Astrocyte (in vitro differentiated cells and primary cell): ENCODE measurements around the gene LRRC52. TPM values are rescaled to one million over a fixed set of nuclear protein-coding genes. Genes with fewer than 3 reads are reported as not detected.

Experiments used
- DNase-seq: peaks from one replicate; pipeline ENCODE4 v3.0.0-alpha.2; 2010; ENCODE audit warnings: low read depth
- FAIRE-seq: peaks from 2 replicates; lab custom pipeline; 2011; peaks lifted over from hg19 to GRCh38; lab: Jason Lieb, UNC
- H2AFZ ChIP-seq: 2 replicates; pipeline ENCODE4 v1.6.0; 2012; ENCODE audit warnings: low read depth, low read length, inconsistent platforms
- H3K27ac ChIP-seq: 2 replicates; pipeline ENCODE4 v1.5.1; 2011; ENCODE audit warnings: low read depth, low read length, inconsistent platforms
- H3K27me3 ChIP-seq: 2 replicates; pipeline ENCODE4 v1.6.0; 2011; ENCODE audit warnings: low read length, inconsistent platforms; ENCODE audit not compliant: insufficient read depth
- H3K36me3 ChIP-seq: 2 replicates; pipeline ENCODE4 v1.5.1; 2011; ENCODE audit warnings: low read length, inconsistent platforms; ENCODE audit not compliant: insufficient read depth
- H3K4me1 ChIP-seq: 2 replicates; pipeline ENCODE4 v1.5.1; 2011; ENCODE audit warnings: low read length, inconsistent platforms; ENCODE audit not compliant: insufficient read depth
- H3K4me2 ChIP-seq: 2 replicates; pipeline ENCODE4 v1.6.0; 2012; ENCODE audit warnings: low read length, inconsistent platforms
- H3K4me3 ChIP-seq: 2 replicates; pipeline ENCODE4 v1.5.1; 2011; ENCODE audit warnings: low read depth, mild to moderate bottlenecking, low read length, inconsistent platforms; ENCODE audit not compliant: insufficient read depth
- H3K79me2 ChIP-seq: 2 replicates; pipeline ENCODE4 v1.6.0; 2012; ENCODE audit warnings: mild to moderate bottlenecking, low read length, inconsistent platforms; ENCODE audit not compliant: insufficient read depth
- H3K9ac ChIP-seq: 2 replicates; pipeline ENCODE4 v1.6.0; 2012; ENCODE audit warnings: mild to moderate bottlenecking, low read length, inconsistent platforms
- H3K9me3 ChIP-seq: 2 replicates; pipeline ENCODE4 v1.5.1; 2012; ENCODE audit warnings: low read depth, mild to moderate bottlenecking, low read length, inconsistent platforms; ENCODE audit not compliant: insufficient read depth
- H4K20me1 ChIP-seq: 2 replicates; pipeline ENCODE4 v1.6.0; 2012; ENCODE audit warnings: low read length, inconsistent platforms; ENCODE audit not compliant: insufficient read depth
- H3K27ac Mint-ChIP-seq: one replicate; pipeline ENCODE4 v1.8.0; 2021; ENCODE audit warnings: mild to moderate bottlenecking, mixed read lengths; ENCODE audit not compliant: unreplicated experiment
- H3K27me3 Mint-ChIP-seq: one replicate; pipeline ENCODE4 v1.8.0; 2021; ENCODE audit warnings: low read depth, mixed read lengths; ENCODE audit not compliant: unreplicated experiment
- H3K36me3 Mint-ChIP-seq: one replicate; pipeline ENCODE4 v1.8.0; 2021; ENCODE audit warnings: low read depth, mixed read lengths; ENCODE audit not compliant: unreplicated experiment
- H3K4me1 Mint-ChIP-seq: one replicate; pipeline ENCODE4 v1.8.0; 2021; ENCODE audit warnings: low read depth, mixed read lengths; ENCODE audit not compliant: unreplicated experiment
- H3K4me3 Mint-ChIP-seq: one replicate; pipeline ENCODE4 v1.8.0; 2021; ENCODE audit warnings: mild to moderate bottlenecking, moderate library complexity, mixed read lengths; ENCODE audit not compliant: unreplicated experiment
- H3K9me3 Mint-ChIP-seq: one replicate; pipeline ENCODE4 v1.8.0; 2021; ENCODE audit warnings: mild to moderate bottlenecking, mixed read lengths; ENCODE audit not compliant: unreplicated experiment
- CTCF ChIP-seq: IDR thresholded peaks from 2 replicates; pipeline ENCODE4 v1.5.1; 2011; ENCODE audit warnings: low read depth, mild to moderate bottlenecking, inconsistent platforms, low read length, moderate library complexity; ENCODE audit not compliant: insufficient read depth
- EZH2 ChIP-seq: IDR thresholded peaks from 2 replicates; pipeline ENCODE4 v1.6.1; 2012; ENCODE audit warnings: mild to moderate bottlenecking, low read length, inconsistent platforms; ENCODE audit not compliant: insufficient read depth
- total RNA-seq: library from RNA; stranded (reverse); gene quantifications from 2 replicates; pipeline ENCODE4 v1.2.1, GENCODE V29; 2021

The LRRC52 gene
- total RNA-seq, 1 donor from 2014 or later, result not detected

- no peak overlapping the region for H3K4me3 ChIP-seq
- H3K79me2 ChIP-seq, result no peaks in the 10 kb centered on the region
- no peak overlapping the region for H3K9ac ChIP-seq
- FAIRE-seq (no peak), DNase-seq (no peak)
- no peaks in the 10 kb centered on the region for H3K9me3 ChIP-seq
- H3K4me2 ChIP-seq, result no peak overlapping the region
- H3K4me1 ChIP-seq, result no peaks in the 10 kb centered on the region
- H3K27ac ChIP-seq, result no peak overlapping the region
- H3K36me3 ChIP-seq, result no peaks in the 10 kb centered on the region
- peaks cover 7% of the 10 kb centered on the region for H3K9me3 Mint-ChIP-seq
- peaks cover 5% of the 10 kb centered on the region for H3K4me1 Mint-ChIP-seq
- no peak overlapping the region for H3K27ac Mint-ChIP-seq
- H3K36me3 Mint-ChIP-seq, result peaks cover 2% of the 10 kb centered on the region
- H3K4me3 Mint-ChIP-seq, result no peak overlapping the region
- H4K20me1 ChIP-seq, result no peaks in the 10 kb centered on the region
- peaks cover 3% of the 10 kb centered on the region for H3K27me3 ChIP-seq
- TF ChIP-seq CTCF (no peak), EZH2 (no peak)
- H3K27me3 Mint-ChIP-seq, result peaks cover 56% of the 10 kb centered on the region
- no peak overlapping the region for H2AFZ ChIP-seq
Observed at GRCh38 chr1:165562571-165562970, 18.8 kb downstream of the LRRC52 start.

- no peaks in the 10 kb centered on the region for H3K79me2 ChIP-seq
- Mint-ChIP-seq H3K9me3 (peaks cover 7% of the 10 kb centered on the region), H3K4me3 (no peak overlapping the region), H3K27ac (no peak overlapping the region), H3K27me3 (peaks cover 55% of the 10 kb centered on the region), H3K4me1 (peaks cover 5% of the 10 kb centered on the region), H3K36me3 (peaks cover 2% of the 10 kb centered on the region)
- no peaks in the 10 kb centered on the region for H3K4me1 ChIP-seq
- H3K27ac ChIP-seq, result no peak overlapping the region
- FAIRE-seq (no peak), DNase-seq (no peak)
- no peak overlapping the region for H3K9ac ChIP-seq
- no peak overlapping the region for H2AFZ ChIP-seq
- H3K27me3 ChIP-seq, result peaks cover 3% of the 10 kb centered on the region
- no peak overlapping the region for H3K4me3 ChIP-seq
- H3K4me2 ChIP-seq, result no peak overlapping the region
- TF ChIP-seq EZH2, result no peak
- no peak for TF ChIP-seq CTCF
- no peaks in the 10 kb centered on the region for H3K9me3 ChIP-seq
- H3K36me3 ChIP-seq, result no peaks in the 10 kb centered on the region
- no peaks in the 10 kb centered on the region for H4K20me1 ChIP-seq
Observed at GRCh38 chr1:165563551-165563950, 19.8 kb downstream of the LRRC52 start.

GRCh38 chr1:165564561-165564960 lies 20.8 kb downstream of the LRRC52 start:
- TF ChIP-seq EZH2 (no peak), CTCF (no peak)
- Histone ChIP-seq H3K36me3 (no peaks in the 10 kb centered on the region), H3K27me3 (peaks cover 3% of the 10 kb centered on the region), H3K9ac (no peak overlapping the region), H2AFZ (no peak overlapping the region), H3K4me1 (no peaks in the 10 kb centered on the region), H3K4me2 (no peak overlapping the region), H3K27ac (no peak overlapping the region), H4K20me1 (no peaks in the 10 kb centered on the region), H3K4me3 (no peak overlapping the region), H3K79me2 (no peaks in the 10 kb centered on the region), H3K9me3 (no peaks in the 10 kb centered on the region)
- Mint-ChIP-seq H3K36me3 (peaks cover 2% of the 10 kb centered on the region), H3K4me1 (peaks cover 5% of the 10 kb centered on the region), H3K27ac (no peak overlapping the region), H3K9me3 (peaks cover 7% of the 10 kb centered on the region), H3K4me3 (no peak overlapping the region), H3K27me3 (peaks cover 58% of the 10 kb centered on the region)
- no peak for DNase-seq
- FAIRE-seq, result no peak
